ENCODE measurements around the gene AGAP2. TPM values are rescaled to one million over a fixed set of nuclear protein-coding genes. Genes with fewer than 3 reads are reported as not detected.

The AGAP2 gene
- 0.29 and 0.72 TPM in 2 replicates for total RNA-seq

DNA sequence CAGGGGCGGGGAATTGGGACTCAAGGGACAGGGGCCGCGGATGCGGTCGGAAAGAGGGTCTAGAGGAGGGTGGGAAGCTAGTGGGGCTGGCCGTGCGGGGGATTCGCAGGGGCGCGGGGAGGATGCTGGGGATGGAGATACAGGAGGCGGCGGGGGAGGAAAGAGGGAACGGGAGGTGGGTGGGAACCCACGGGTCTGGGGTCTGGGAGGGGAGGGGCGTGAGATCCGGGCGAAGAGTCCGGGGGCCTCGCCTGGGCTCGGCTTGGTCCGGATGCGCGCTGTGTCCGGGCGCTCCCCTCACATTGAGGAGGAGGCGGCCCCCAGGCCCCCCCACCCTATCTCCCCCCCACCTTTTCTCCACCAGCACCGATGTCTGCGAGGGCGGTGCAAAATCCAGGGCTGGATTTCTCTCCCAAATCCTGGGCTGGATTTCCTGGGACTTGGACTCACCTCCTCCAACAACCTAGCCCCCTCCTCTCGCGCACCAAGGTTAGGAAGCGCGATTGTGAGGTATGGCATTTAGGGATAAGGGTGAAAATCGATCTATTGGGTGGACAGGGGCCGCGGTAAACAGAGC is at the start of gene AGAP2:
Gene AGAP2 (minus strand): TSS at position 82 of the 577 bp plus-strand sequence. CDS start 496 bp downstream, outside the sequence.
- no peaks in the 10 kb centered on the region for H3K36me3 ChIP-seq (ENCODE audit: insufficient read depth, low read length)
- H3K27ac ChIP-seq (ENCODE audit: low read depth, low read length), result no peak within 1 kb of the TSS
- H3K9me3 ChIP-seq (ENCODE audit: low read depth, low read length), result no peaks in the 10 kb centered on the region
- peaks cover 86% of the 10 kb centered on the region for H3K27me3 ChIP-seq (ENCODE audit: insufficient read depth, low read length)
- H3K79me2 ChIP-seq (ENCODE audit: insufficient read depth, low read length), result no peaks in the 10 kb centered on the region
- peaks cover 9% of the 10 kb centered on the region for H3K4me1 ChIP-seq (ENCODE audit: insufficient read depth, low read length)
- peaks cover 4% of the 10 kb centered on the region for H4K20me1 ChIP-seq (ENCODE audit: insufficient read depth, low read length)
- peak; percentile 81 for DNase-seq (ENCODE audit: insufficient read length, low spot score, missing footprints)
- no peak for TF ChIP-seq CTCF (IDR thresholded peaks at IDR 0.05; ENCODE audit: extremely low read depth, low read depth, low read length)
- peak within 1 kb of the TSS; percentile 43 for H3K4me2 ChIP-seq (ENCODE audit: insufficient read depth, low read length)
- H2AFZ ChIP-seq (ENCODE audit: low read length), result no peak within 1 kb of the TSS
- H3K4me3 ChIP-seq (ENCODE audit: insufficient read depth, low read length), result peak within 1 kb of the TSS; percentile 16

DNA sequence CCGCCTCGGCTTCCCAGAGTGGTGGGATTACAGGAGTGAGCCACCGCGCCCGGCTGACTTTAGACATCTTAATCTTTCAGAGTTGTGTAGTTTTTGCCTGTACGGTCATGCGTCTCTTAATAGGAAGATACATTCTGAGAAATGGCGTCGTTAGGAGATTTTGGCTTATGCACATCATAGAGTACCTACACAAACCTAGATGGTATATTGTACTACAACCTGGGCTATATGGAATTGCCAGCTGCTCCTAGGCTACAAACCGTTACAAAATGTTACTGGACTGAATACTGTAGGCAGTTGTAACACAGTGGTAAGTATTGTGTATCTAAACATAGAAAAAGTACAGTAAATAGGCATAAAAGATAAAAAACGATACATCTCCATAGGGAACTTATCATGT is 45.3 kb upstream of the AGAP2 start:
- Histone ChIP-seq H3K27me3 (ENCODE audit: insufficient read depth, low read length) (no peaks in the 10 kb centered on the region), H3K4me3 (ENCODE audit: insufficient read depth, low read length) (no peak overlapping the region), H2AFZ (ENCODE audit: low read length) (no peak overlapping the region), H3K9me3 (ENCODE audit: low read depth, low read length) (no peaks in the 10 kb centered on the region), H4K20me1 (ENCODE audit: insufficient read depth, low read length) (no peaks in the 10 kb centered on the region), H3K27ac (ENCODE audit: low read depth, low read length) (no peak overlapping the region), H3K4me2 (ENCODE audit: insufficient read depth, low read length) (no peak overlapping the region), H3K79me2 (ENCODE audit: insufficient read depth, low read length) (peaks cover 26% of the 10 kb centered on the region), H3K4me1 (ENCODE audit: insufficient read depth, low read length) (peaks cover 11% of the 10 kb centered on the region), H3K36me3 (ENCODE audit: insufficient read depth, low read length) (peaks cover 44% of the 10 kb centered on the region)
- no peak for DNase-seq (ENCODE audit: insufficient read length, low spot score, missing footprints)
- no peak for TF ChIP-seq CTCF (IDR thresholded peaks at IDR 0.05; ENCODE audit: extremely low read depth, low read depth, low read length)

GRCh38 chr12:57783466-57783801 is 44.9 kb upstream of the AGAP2 start:
- Histone ChIP-seq H4K20me1 (ENCODE audit: insufficient read depth, low read length) (no peaks in the 10 kb centered on the region), H2AFZ (ENCODE audit: low read length) (no peak overlapping the region), H3K79me2 (ENCODE audit: insufficient read depth, low read length) (peaks cover 26% of the 10 kb centered on the region), H3K4me3 (ENCODE audit: insufficient read depth, low read length) (peak overlapping the region; percentile 99), H3K36me3 (ENCODE audit: insufficient read depth, low read length) (peaks cover 42% of the 10 kb centered on the region), H3K27me3 (ENCODE audit: insufficient read depth, low read length) (no peaks in the 10 kb centered on the region), H3K4me1 (ENCODE audit: insufficient read depth, low read length) (peaks cover 11% of the 10 kb centered on the region), H3K4me2 (ENCODE audit: insufficient read depth, low read length) (peak overlapping the region; percentile 93), H3K27ac (ENCODE audit: low read depth, low read length) (peak overlapping the region; percentile 86), H3K9me3 (ENCODE audit: low read depth, low read length) (no peaks in the 10 kb centered on the region)
- TF ChIP-seq CTCF (IDR thresholded peaks at IDR 0.05; ENCODE audit: extremely low read depth, low read depth, low read length), result no peak
- DNase-seq (ENCODE audit: insufficient read length, low spot score, missing footprints), result no peak

- TF ChIP-seq CTCF (IDR thresholded peaks at IDR 0.05; ENCODE audit: extremely low read depth, low read depth, low read length), result peak; percentile 92
- peaks cover 26% of the 10 kb centered on the region for H3K79me2 ChIP-seq (ENCODE audit: insufficient read depth, low read length)
- peak; percentile 91 for DNase-seq (ENCODE audit: insufficient read length, low spot score, missing footprints)
- H3K4me1 ChIP-seq (ENCODE audit: insufficient read depth, low read length), result peaks cover 11% of the 10 kb centered on the region
- peaks cover 40% of the 10 kb centered on the region for H3K36me3 ChIP-seq (ENCODE audit: insufficient read depth, low read length)
- peak within 1 kb of the TSS; percentile 96 for H2AFZ ChIP-seq (ENCODE audit: low read length)
- no peaks in the 10 kb centered on the region for H4K20me1 ChIP-seq (ENCODE audit: insufficient read depth, low read length)
- no peaks in the 10 kb centered on the region for H3K9me3 ChIP-seq (ENCODE audit: low read depth, low read length)
- peak within 1 kb of the TSS; percentile 93 for H3K4me2 ChIP-seq (ENCODE audit: insufficient read depth, low read length)
- H3K27me3 ChIP-seq (ENCODE audit: insufficient read depth, low read length), result no peaks in the 10 kb centered on the region
- peak within 1 kb of the TSS; percentile 86 for H3K27ac ChIP-seq (ENCODE audit: low read depth, low read length)
- H3K4me3 ChIP-seq (ENCODE audit: insufficient read depth, low read length), result peak within 1 kb of the TSS; percentile 99
Observed at GRCh38 chr12:57782608-57783465, 44.3 kb upstream of the AGAP2 start, which contains the start of gene TSFM. Gene TSFM (plus strand): TSS chr12:57782787. CDS start chr12:57782802, 15 bp downstream.
